ENCODE measurements around the gene SWAP70.

DNA sequence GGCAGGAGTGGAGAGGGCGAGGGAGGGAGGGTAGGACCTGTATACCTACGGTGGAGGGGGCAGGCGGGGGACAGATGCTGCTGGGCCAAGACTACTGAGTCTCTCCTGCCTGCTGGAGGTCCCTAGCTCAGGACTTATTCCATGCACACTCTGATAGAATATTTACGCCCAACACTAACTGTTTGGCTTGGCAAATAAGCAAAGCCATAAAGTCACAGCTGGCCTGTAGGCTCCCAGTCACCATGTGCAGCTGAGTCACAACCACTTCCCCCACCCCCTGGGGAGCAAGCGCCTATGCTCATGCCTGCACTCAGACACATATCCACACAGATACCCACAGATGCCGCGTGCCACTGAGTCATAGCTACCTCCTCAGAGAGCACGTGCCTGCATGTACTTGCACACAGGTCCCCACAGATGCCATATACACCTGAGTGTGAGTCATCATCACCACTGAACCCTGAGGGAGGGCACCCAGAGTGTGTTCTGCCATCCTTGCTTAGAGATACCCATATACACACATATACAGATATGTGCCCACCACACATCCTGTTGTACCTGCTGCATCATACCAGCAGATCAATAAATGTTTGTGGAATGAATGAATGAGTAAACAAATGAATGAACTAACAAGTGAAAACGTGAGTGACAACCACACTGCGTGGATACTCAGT, 95.8 kb downstream of the SWAP70 start:
- TF ChIP-seq NFIC (IDR thresholded peaks at IDR 0.05) (peak; percentile 50), RAD21 (IDR thresholded peaks at IDR 0.05; ENCODE audit: low read depth) (no peak), USF1 (IDR thresholded peaks at IDR 0.05) (peak; percentile 77), CEBPB (IDR thresholded peaks at IDR 0.05) (0 out of 2 replicates have a peak, but pooled peaks have one; percentile 2), YY1 (IDR thresholded peaks at IDR 0.05; ENCODE audit: low read depth) (no peak), EP300 (IDR thresholded peaks at IDR 0.05; ENCODE audit: borderline replicate concordance) (peak; percentile 85; the same call in 1 of the 2 replicates), CREB1 (IDR thresholded peaks at IDR 0.05; ENCODE audit: low read depth) (no peak), MAX (IDR thresholded peaks at IDR 0.05) (peak; percentile 93), TEAD4 (IDR thresholded peaks at IDR 0.05) (peak; percentile 71), EGR1 (IDR thresholded peaks at IDR 0.05) (no peak)
- TF ChIP-seq, protein P1, sequence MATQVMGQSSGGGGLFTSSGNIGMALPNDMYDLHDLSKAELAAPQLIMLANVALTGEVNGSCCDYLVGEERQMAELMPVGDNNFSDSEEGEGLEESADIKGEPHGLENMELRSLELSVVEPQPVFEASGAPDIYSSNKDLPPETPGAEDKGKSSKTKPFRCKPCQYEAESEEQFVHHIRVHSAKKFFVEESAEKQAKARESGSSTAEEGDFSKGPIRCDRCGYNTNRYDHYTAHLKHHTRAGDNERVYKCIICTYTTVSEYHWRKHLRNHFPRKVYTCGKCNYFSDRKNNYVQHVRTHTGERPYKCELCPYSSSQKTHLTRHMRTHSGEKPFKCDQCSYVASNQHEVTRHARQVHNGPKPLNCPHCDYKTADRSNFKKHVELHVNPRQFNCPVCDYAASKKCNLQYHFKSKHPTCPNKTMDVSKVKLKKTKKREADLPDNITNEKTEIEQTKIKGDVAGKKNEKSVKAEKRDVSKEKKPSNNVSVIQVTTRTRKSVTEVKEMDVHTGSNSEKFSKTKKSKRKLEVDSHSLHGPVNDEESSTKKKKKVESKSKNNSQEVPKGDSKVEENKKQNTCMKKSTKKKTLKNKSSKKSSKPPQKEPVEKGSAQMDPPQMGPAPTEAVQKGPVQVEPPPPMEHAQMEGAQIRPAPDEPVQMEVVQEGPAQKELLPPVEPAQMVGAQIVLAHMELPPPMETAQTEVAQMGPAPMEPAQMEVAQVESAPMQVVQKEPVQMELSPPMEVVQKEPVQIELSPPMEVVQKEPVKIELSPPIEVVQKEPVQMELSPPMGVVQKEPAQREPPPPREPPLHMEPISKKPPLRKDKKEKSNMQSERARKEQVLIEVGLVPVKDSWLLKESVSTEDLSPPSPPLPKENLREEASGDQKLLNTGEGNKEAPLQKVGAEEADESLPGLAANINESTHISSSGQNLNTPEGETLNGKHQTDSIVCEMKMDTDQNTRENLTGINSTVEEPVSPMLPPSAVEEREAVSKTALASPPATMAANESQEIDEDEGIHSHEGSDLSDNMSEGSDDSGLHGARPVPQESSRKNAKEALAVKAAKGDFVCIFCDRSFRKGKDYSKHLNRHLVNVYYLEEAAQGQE (IDR thresholded peaks at IDR 0.05; ENCODE audit: low read depth), result no peak

All from Ishikawa (cell line).